ENCODE data around the gene KANSL1L.
"Not testable (repeated sequence)": the region's sequence is repeated elsewhere in the genome, so short reads cannot be mapped to it uniquely, and the experiment has no call there.

KANSL1L gene, protein sequence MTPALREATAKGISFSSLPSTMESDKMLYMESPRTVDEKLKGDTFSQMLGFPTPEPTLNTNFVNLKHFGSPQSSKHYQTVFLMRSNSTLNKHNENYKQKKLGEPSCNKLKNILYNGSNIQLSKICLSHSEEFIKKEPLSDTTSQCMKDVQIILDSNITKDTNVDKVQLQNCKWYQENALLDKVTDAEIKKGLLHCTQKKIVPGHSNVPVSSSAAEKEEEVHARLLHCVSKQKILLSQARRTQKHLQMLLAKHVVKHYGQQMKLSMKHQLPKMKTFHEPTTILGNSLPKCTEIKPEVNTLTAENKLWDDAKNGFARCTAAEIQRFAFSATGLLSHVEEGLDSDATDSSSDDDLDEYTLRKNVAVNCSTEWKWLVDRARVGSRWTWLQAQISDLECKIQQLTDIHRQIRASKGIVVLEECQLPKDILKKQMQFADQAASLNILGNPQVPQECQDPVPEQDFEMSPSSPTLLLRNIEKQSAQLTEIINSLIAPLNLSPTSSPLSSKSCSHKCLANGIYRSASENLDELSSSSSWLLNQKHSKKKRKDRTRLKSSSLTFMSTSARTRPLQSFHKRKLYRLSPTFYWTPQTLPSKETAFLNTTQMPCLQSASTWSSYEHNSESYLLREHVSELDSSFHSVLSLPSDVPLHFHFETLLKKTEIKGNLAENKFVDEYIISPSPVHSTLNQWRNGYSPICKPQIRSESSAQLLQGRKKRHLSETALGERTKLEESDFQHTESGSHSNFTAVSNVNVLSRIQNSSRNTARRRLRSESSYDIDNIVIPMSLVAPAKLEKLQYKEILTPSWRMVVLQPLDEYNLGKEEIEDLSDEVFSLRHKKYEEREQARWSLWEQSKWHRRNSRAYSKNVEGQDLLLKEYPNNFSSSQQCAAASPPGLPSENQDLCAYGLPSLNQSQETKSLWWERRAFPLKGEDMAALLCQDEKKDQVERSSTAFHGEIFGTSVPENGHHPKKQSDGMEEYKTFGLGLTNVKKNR

DNA sequence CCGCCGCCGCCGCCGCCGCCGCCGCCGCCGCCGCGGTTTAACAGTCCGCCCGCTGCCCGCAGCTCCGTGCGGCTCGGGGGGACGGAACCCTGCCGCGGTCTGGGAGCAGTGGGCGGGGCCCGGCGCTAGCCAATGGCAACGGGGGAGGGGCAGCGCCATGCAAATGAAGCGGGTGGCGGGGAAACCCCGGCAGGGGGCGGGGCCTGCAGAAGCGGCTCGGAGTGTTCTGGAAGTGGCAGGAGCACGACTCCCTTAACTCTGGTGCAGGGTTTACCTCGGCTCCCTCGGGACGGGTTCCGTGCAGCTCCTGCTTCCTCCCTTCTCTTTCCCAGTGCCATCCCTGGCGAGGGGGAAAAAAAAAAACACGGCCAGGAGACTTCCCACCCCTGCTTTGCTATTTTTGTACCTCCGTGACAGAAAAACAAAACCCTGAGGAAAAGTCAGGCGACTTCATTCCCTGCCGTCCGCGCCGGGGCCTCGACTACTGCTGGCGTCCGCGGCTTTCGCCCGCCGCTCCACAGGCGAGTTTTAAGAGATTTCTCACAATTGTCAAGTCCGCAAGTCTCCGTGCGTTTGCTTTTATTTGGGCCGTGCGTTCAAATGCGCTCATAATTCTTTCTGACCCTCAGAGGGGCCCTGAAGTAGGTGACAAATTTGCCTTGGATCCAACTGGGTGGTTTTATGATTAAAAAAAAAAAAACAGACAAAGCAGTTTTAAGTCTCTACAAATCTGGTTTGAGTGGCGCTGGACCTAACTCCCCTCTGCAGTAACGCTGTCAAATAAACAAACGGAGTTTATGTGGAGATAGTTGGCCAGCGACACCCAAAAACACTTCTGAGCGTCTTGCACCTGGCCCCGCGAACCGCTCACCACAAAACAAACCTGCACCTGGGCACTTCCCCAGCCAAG is at the start of gene KANSL1L:
KANSL1L (minus strand) TSS at position 101 of the 910 bp plus-strand sequence. CDS start 16,827 bp downstream, outside the sequence.
- peak; percentile 87 to 93 for DNase-seq

DNA sequence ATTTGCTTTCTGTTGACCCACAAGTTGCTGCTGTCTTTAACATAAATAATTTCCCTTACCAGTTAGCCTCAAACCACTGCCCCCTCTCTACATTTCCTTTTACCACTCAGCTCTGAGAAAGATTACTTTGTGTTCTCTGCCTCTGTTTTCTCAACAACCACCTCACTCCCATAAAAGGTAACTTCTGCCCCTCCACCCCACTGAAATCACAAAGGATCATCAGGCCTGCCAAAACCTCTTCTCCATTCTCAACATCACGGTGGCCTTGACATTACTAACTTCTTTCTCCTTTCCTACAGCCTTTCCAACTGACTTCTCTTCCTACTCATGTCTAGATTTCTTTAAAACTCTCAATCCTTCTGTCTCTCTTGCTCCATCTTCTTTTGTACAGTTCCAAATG is 43.9 kb upstream of the KANSL1L start:
- no peak for DNase-seq

DNA sequence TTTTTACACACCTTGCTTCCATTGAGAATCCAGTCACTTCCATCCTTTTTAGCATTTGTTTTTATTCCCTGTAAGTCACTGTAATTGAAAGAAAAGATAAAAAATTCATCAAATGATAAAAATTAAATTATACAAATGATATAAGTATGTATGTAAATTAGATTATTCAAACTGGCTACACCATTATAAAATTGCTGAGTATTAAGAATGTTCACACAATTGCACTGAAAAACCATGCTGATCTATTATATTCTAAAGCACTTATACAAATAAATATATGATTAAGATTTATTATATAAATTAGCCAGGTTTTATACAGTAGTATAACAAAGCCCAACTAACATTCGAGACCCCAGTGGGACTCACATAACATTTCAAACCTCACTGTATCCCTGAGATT is 39.0 kb upstream of the KANSL1L start:
- no peak for DNase-seq

DNA sequence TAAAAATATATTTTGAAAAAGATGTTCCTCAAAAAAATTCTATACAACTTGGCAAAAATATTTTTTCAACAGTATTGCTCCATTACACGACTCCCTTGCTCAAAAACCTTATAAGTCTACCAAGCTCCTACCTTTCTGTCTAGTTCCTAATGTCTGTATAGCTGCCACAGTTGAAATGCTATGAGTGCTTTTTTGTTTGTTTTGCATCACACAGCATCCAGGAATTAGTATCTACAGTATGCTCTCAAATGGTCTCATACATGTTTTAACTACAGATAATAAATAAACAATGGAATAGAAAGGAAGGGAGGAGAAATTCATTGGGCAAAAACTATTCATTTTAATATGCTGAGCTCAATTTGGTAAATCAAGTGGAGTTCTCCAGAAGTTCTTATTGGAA is 36.7 kb upstream of the KANSL1L start:
- no peak for DNase-seq

DNA sequence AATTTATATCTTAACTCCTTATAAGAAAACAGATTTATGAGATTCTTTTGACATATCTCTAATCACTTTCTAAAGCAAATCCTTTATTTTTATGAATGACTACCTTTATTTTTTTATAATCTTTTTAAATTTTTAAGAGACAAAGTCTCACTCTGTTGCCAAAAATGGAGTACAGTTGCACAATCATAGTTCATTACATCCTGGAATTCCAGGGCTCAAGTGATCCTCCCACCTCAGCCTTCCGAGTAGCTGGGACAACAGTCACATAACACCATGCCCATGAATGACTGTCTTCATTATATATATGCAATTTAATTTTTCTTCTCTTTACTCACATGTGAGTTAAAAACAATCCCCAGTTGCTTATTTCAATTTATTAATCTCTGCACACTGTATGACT is 32.3 kb upstream of the KANSL1L start:
- DNase-seq: no peak

DNA sequence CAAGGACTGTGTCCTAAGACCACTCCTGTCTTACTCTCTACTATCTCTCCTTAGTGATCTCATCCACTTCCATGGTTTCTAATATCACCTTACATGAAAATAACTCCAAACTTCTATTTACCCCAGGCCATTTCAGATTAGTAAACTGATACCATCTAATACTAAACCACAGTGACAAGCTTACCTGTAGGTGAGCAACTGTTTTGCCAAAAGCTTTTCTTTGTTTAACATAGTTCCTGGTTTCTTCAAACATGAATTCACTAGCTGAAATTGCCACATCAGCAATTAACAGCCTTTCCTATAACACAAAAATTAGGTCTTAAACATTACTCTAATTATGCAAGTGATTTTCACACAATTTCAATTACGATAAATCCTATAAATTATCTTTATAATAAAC is 31.9 kb upstream of the KANSL1L start:
- no peak for DNase-seq

DNA sequence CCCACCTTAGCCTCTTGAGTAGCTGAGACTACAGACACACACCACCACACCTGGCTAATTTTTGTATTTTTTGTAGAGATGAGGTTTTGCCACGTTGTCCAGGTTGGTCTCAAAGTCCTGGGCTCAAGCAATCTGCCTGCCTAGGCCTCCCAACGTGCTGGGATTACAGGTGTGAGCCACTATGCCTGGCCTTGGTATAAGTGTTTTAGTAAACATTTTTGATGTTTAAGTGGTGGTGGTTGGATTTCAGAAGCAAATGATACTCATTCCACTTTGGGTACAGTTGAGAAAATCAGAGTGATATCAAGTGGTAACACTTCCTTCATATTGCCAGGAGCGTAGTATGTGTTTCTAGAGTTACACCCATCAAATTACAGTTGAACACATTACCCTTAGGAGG is 28.6 kb upstream of the KANSL1L start:
- DNase-seq: no peak

DNA sequence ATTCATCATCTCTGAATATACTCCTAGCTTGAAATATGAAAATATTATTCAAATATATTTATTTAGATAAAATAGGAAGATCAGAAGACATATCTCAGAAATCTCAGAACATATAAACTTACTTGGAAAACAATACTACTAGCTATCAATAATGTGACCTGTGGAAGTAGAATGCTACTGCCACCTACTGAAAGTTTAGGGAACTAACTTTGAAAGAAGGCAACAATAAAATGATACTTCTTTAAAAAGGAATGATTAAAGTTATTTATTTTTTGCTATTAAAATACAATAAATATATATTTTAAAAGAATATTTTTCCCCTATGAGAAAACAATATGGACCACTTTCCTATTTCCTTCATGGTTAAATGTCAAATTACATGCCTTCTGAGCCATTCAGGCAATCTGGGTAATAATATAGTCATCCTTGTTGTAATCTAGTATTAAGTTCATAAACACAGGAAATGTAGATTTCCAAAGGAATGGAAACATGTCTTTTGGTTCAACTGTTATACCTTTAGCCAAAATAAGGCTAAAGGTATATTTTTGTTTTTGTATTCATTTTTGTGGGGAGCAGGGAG is 28.1 kb upstream of the KANSL1L start:
- no peak for DNase-seq

DNA sequence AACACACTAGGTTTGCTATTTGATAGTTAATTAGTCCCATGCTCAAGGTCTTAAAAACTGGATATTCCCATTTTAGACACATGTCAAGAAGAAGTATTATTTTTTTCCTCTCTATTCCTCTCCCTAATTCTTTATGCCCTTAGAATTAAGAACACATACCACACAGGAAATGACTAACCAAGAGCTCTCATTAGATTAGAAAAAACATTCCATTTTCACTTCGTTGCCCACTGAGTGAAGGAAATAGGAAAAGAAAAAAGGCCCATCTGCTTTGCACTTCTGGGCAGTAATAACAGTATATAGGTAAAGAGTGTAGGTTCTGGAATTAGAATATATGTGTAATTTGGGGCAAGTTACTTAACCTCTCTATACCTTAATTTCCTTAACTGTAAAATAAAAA is 27.1 kb upstream of the KANSL1L start:
- DNase-seq: no peak

DNA sequence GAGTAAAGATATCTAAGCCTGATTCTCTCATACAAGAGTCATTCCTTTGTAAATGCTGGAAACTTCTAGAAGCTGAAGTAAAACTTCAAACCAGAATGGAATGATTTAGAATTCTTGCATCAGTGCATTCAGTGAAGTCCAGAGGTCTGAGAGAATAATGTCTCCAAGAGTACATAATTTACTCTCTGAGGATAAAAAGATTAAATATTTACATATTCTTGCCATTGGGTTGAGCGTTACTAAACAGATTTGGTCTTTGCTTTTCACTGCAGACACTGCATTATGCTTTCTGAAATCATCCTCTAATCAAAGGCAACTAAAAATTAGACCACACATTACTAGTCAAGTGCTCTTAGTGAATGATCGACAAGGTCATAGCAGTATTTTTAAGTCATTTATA is 26.5 kb upstream of the KANSL1L start:
- no peak for DNase-seq

DNA sequence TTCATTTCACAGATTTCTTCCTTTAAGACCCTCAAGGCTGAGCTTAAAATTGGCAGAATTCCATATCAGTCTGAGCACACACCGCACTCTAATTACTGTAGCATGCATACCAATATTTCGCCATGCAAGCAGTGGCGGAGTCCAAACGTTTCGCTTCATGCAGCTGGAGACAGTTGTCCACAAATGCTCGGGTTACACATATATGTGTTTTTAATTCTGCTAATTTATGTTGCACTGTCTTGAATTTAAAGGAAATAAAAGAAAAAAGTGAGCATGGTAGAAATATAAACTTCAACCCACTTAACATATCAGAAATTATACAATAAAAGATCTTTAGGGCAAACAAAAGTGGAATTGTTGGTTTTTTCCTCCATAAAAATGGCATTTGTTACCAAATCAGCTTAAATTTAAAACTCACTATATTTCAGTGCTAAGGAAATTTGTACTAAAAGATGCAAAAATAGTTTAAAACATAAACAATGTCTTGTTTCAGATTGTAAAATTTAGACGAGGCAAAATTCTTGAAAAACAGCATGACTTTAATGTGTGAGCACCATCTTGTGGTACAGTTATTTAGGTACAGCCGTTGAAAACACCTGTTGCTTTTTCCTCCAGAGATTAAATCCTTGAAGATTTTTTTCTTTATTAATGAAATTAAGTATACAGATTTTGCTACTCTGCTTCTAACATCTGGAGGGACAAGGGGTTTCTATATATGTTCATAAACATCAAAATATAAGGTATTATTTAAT is 24.1 kb upstream of the KANSL1L start:
- DNase-seq: peak in 1 of 2 donors; percentile 35

DNA sequence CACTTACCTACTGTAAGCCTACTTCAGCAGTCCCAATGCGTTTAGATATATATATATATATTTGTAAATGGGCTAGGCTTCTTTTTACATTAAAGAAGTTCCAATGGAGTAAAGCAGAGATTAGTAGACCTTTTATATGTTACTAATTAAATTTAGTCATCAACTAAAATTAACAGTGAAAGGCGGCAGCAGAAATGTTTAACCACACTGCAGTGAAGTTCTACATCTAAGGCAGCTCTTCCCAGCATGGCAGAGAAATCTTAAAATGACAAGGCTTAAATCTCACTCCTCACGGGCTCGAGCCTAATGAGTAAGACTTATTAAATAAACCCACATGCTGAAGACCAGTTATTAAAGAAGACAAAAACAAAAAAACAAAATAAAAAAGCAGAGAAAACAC is 19.1 kb upstream of the KANSL1L start:
- no peak for DNase-seq

DNA sequence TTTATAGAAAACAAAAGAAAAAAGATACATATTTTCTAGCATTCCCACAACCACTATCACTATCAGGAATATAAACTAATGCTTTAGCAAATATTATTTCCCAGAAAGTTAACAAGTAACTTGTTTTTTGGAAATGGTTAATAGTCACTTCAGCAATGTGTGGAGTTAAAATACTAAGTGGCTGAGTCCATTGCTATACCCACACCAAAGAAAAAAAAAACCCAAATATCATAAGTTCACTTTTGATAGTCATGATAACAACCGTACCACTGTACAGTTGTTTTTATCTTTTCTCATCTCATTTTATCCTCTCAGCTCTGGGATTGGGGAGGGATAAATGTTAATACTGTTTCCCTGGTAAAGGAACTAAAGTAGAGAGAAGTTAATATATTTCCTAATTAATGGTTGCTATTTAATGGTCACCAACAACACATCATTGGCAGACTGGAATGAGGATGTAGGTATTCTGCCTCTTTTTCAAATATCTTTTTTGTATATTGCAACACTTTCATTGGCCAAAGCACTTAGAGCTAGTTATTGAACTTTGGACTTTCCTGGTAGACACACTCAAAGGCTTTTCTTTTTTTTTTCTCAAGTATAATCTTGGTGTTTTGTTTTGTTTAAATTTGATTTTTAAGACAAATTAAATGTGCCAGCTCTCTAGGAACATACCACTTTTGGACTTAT is 18.4 kb upstream of the KANSL1L start:
- no peak for DNase-seq

DNA sequence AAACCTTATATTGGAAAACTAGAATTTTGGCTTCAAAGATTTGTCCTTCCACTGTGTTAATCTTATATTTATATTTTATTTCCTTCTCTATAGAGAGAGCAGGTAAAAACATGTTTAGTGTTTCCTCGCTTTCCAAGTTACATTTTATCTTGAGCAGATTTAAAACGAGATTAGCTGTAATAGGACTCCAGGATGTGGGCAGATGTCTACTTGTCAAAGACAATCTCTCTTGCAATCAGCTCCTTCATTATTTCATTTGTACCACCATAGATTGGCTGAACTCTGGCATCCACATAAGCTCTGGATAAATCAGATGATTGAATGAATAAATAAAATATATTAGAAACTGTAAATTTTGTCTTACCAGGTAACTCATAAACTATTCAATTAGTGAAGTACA is 17.5 kb upstream of the KANSL1L start:
- no peak for DNase-seq

DNA sequence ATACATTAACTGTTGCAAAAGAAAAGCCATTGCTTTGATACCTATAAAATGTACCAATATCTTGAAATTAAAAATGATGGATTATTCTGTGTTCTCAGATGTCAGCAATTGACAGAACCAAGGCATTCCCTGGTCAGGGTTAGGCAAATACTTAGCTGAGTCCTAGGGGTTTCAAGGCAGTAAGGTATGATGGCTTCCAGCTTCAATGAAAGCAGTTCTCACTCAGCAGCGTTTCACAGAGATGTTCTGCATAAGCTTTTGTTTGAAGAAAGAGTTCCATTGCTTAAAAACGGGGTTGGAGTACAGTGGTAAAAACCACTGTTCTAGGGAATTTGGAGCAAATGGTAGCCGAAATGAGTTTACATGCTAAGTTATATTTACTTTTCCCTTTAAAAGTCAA is 17.0 kb upstream of the KANSL1L start:
- DNase-seq: no peak

DNA sequence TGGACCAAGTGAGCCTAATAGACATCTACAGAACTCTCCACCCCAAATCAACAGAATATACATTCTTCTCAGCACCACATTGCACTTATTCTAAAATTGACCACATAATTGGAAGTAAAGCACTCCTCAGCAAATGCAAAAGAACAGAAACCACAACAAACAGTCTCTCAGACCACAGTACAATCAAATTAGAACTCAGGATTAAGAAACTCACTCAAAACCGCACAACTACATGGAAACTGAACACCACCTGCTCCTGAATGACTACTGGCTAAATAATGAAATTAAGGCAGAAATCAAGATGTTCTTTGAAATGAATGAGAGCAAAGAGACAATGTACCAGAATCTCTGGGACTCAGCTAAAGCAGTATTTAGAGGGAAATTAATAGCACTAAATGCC is 12.7 kb upstream of the KANSL1L start:
- not testable (repeated sequence) for DNase-seq

DNA sequence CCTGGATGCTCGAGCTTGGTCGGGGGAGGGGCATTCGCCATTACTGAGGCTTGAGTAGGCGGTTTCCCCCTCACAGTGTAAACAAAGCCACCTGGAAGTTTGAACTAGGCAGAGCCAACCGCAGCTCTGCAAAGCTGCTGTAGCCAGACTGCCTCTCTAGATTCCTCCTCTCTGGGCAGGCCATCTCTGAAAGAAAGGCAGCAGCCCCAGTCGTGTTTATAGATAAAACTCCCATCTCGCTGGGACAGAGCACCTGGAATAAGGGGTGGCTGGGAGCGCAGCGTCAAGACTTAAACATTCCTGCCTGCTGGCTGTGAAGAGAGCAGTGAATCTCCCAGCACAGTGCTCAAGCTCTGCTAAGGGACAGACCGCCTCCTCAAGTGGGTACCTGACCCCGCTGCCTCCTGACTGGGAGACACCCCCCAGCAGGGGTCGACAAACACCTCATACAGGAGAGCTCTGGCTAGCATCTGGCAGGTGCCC is 10.4 kb upstream of the KANSL1L start:
- not testable (repeated sequence) for DNase-seq

DNA sequence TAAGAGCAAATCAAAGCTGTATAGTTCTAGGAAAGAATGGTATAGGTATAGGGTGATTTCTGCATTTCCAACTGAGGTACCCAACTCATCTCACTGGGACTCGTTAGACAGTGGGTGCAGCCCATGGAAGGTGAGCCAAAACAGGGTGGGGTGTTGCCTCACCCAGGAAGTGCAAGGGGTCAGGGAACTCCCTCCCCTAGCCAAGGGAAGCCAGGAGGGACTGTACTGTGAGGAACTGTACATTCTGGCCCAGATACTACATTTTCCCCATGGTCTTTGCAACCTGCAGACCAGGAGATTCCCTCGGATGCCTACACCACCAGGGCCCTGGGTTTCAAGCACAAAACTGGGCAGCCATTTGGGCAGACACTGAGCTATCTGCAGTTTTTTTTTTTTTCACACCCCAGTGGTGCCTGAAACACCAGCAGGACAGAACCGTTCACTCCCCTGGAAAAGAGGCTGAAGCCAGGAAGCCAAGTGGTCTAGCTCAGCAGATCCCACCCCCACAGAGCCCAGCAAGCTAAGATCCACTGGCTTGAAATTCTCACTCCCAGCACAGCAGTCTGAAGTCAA is 9.9 kb upstream of the KANSL1L start:
- not testable (repeated sequence) for DNase-seq

DNA sequence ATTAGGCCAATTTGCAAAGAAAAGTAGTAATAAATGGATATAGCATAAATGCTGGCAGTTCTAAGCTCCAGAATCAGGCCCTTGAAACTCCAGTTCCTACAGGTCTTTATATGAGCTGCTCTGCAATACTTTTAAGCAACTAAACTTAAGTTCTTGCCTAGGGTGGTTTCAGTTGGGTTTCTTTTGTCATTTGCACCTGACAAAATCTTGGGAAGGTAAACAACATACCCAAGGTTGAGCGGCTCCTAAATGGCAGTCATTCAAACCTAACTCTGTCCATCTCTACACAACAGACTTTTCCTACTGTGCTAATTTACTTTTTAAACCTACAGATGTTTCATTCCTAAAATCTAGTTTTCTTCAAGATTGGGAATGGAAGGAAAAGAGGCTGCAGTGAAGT is 9.3 kb upstream of the KANSL1L start:
- DNase-seq: no peak

DNA sequence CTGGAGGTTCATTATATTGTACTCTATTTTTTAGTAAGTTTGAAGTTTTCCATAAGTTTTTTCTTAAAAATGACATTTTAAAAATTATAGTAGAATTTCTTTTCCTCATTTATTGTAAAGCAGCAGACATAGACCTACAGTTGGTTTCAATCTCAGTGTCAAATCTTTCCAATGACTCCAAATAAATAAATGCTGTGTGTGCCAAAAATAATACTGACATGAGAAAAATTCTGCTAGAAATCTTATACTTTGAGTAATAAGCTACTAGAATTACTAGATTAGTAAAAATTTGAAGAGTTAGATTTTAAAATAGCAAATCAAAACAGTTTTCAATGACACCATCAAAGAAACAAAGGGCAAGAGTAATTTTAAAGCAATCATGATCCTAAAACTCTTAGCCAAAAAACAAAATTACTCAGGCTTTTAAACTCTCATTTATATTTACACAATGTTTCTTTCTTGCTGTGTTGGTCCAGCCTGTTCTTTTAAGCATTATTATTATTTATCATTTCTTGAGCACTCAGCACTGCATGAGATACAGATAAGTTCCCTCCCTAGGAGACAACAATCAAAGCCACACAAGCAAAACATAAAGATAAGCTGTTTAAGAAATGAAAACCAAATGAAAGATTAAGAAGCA is 8.3 kb upstream of the KANSL1L start:
- DNase-seq: no peak
